HepG2 (cell line): ENCODE results near the gene DPH7. TPM values are rescaled to one million over a fixed set of nuclear protein-coding genes. Genes with fewer than 3 reads are reported as not detected.
A peak's percentile ranks its signal among the peaks of the same experiment; 100 is the strongest.

Source experiments
- BCL6 ChIP-seq: IDR thresholded peaks from 2 replicates; pipeline ENCODE4 v1.6.1; 2016; ENCODE audit warnings: missing genetic modification reagents, missing compliant biosample characterization
- EZH2 ChIP-seq: conservative IDR thresholded peaks from 2 replicates; pipeline ENCODE4 v1.6.1; 2012; ENCODE audit warnings: mild to moderate bottlenecking, low read depth, low read length, moderate library complexity
- HOXA5 ChIP-seq: sonication (generic); formaldehyde crosslinking; IDR thresholded peaks from 2 replicates; pipeline ENCODE4 v1.4.0; 2020; ENCODE audit warnings: missing genetic modification reagents
- IRF2 ChIP-seq: IDR thresholded peaks from 2 replicates; pipeline ENCODE4 v1.6.1; 2018; ENCODE audit warnings: missing genetic modification reagents, missing compliant biosample characterization
- KDM5B ChIP-seq: sonication (generic); formaldehyde crosslinking; IDR thresholded peaks from 2 replicates; pipeline ENCODE4 v1.4.0; 2020; ENCODE audit warnings: missing genetic modification reagents, mild to moderate bottlenecking, borderline replicate concordance
- KLF11 ChIP-seq: IDR thresholded peaks from 2 replicates; pipeline ENCODE4 v1.6.1; 2016; ENCODE audit warnings: missing compliant biosample characterization
- MXD3 ChIP-seq: IDR thresholded peaks from 2 replicates; pipeline ENCODE4 v1.6.1; 2016; ENCODE audit warnings: mild to moderate bottlenecking, missing biosample characterization, missing genetic modification reagents
- NAIF1 ChIP-seq: sonication (generic); formaldehyde crosslinking; IDR thresholded peaks from 2 replicates; pipeline ENCODE4 v1.5.0; 2020; ENCODE audit warnings: mild to moderate bottlenecking, missing genetic modification reagents, borderline replicate concordance
- NKX3-1 ChIP-seq: sonication (generic); formaldehyde crosslinking; IDR thresholded peaks from 2 replicates; pipeline ENCODE4 v1.5.0; 2020; ENCODE audit warnings: missing genetic modification reagents
- RERE ChIP-seq: IDR thresholded peaks from 2 replicates; pipeline ENCODE4 v1.6.1; 2016; ENCODE audit warnings: low read depth, missing genetic modification reagents, missing compliant biosample characterization
- SKI ChIP-seq: fragments of 450-650 bp; IDR thresholded peaks from one replicate; pipeline ENCODE4 v1.6.1; 2018; ENCODE audit warnings: mild to moderate bottlenecking; ENCODE audit not compliant: partially characterized antibody
- SMC3 ChIP-seq: IDR thresholded peaks from 2 replicates; pipeline ENCODE4 v1.6.1; 2011; ENCODE audit warnings: low read length, improper control_type of control experiment
- TAF15 ChIP-seq: fragments of 200-400 bp; formaldehyde crosslinking; IDR thresholded peaks from one replicate; pipeline ENCODE4 v1.6.1; 2018; ENCODE audit warnings: mild to moderate bottlenecking, low read depth, low read length; ENCODE audit not compliant: poor library complexity, severe bottlenecking
- TARDBP ChIP-seq: sonication (generic); formaldehyde crosslinking; IDR thresholded peaks from 2 replicates; pipeline ENCODE4 v1.8.0; 2022; ENCODE audit warnings: mild to moderate bottlenecking, missing genetic modification reagents
- ZFAT ChIP-seq: sonication (generic); formaldehyde crosslinking; conservative IDR thresholded peaks from 2 replicates; pipeline ENCODE4 v1.8.1; 2023; ENCODE audit warnings: missing genetic modification reagents, inconsistent platforms
- ZFYVE20 ChIP-seq: sonication (generic); formaldehyde crosslinking; IDR thresholded peaks from 2 replicates; pipeline ENCODE4 v1.8.0; 2023; ENCODE audit warnings: low read depth, mild to moderate bottlenecking, moderate library complexity, missing genetic modification reagents, borderline replicate concordance
- ZNF280D ChIP-seq: sonication (generic); formaldehyde crosslinking; IDR thresholded peaks from 2 replicates; pipeline ENCODE4 v1.5.1; 2020; ENCODE audit warnings: mild to moderate bottlenecking, missing genetic modification reagents
- ZNF354B ChIP-seq: sonication (generic); formaldehyde crosslinking; IDR thresholded peaks from 2 replicates; pipeline ENCODE4 v1.8.0; 2022; ENCODE audit warnings: mild to moderate bottlenecking, missing genetic modification reagents
- ZNF496 ChIP-seq: sonication (generic); formaldehyde crosslinking; IDR thresholded peaks from 2 replicates; pipeline ENCODE4 v1.8.1; 2023; ENCODE audit warnings: mild to moderate bottlenecking, moderate library complexity, missing genetic modification reagents; ENCODE audit not compliant: insufficient replicate concordance
- polyA plus RNA-seq, 8 experiments: library from polyadenylated mRNA; depleted of rRNA in 3 of 8; stranded (reverse) in 7 of 8; unstranded in 1 of 8; fragments of >200 nt; fragmentation: Illumina TruSeq in 4 of 8; extraction: Trizol in 4 of 8; gene quantifications; 2 replicates each; pipeline versions ENCODE4 v1.2.1 to v1.2.3, GENCODE V29; 2011 to 2016; ENCODE audit warnings: low read depth in 4 of 8, missing spikeins in 1 of 8, mixed read lengths in 1 of 8; ENCODE audit not compliant: insufficient read depth in 1 of 8
- total RNA-seq, 5 experiments: library from RNA; depleted of rRNA; stranded (reverse); fragments of >200 nt; fragmentation: Illumina TruSeq; extraction: Trizol; gene quantifications; 2 replicates each; pipeline ENCODE4 v1.2.3, GENCODE V29; 2016; ENCODE audit warnings: low read depth in 1 of 5
- TF ChIP-seq, protein P1 (sequence below): sonication (generic); formaldehyde crosslinking; IDR thresholded peaks from 2 replicates; pipeline ENCODE4 v1.4.0; 2020; ENCODE audit warnings: missing genetic modification reagents

The DPH7 gene
- total and polyA plus RNA-seq, 2 of the 13 experiments (the other 11 are each of a cell fraction or from before 2014, with no cell fraction given): 27.6 to 31.6 TPM

GRCh38 chr9:137578518-137579258 is at the start of gene DPH7 (continued):
- no peak for TF ChIP-seq EZH2
- TF ChIP-seq IRF2: peak; percentile 84
- TF ChIP-seq TAF15: no peak
- no peak for TF ChIP-seq ZFYVE20 (CRISPR knock-in tag)
- TF ChIP-seq ZFAT (CRISPR knock-in tag): peak; percentile 56; the same call in 1 of the 2 replicates
- TF ChIP-seq KLF11: no peak
- peak; percentile 82; the same call in 1 of the 2 replicates for TF ChIP-seq KDM5B (CRISPR knock-in tag)
- no peak for TF ChIP-seq HOXA5 (CRISPR knock-in tag)
- no peak for TF ChIP-seq ZNF280D (CRISPR knock-in tag)
- TF ChIP-seq NKX3-1 (CRISPR knock-in tag): peak; percentile 63; the same call in 1 of the 2 replicates
- TF ChIP-seq MXD3 (CRISPR knock-in tag): peak; percentile 83
- peak; percentile 54 for TF ChIP-seq SKI
- TF ChIP-seq ZNF496 (CRISPR knock-in tag): no peak
- no peak for TF ChIP-seq ZNF354B (CRISPR knock-in tag)
- TF ChIP-seq TARDBP: peak; percentile 69
- 0 out of 2 replicates have a peak, but pooled peaks have one; percentile 15 for TF ChIP-seq RERE (CRISPR knock-in tag)
- TF ChIP-seq SMC3: no peak; the same call in 1 of the 2 replicates
- peak; percentile 29; the same call in 1 of the 2 replicates for TF ChIP-seq BCL6 (CRISPR knock-in tag)
- TF ChIP-seq, protein P1, sequence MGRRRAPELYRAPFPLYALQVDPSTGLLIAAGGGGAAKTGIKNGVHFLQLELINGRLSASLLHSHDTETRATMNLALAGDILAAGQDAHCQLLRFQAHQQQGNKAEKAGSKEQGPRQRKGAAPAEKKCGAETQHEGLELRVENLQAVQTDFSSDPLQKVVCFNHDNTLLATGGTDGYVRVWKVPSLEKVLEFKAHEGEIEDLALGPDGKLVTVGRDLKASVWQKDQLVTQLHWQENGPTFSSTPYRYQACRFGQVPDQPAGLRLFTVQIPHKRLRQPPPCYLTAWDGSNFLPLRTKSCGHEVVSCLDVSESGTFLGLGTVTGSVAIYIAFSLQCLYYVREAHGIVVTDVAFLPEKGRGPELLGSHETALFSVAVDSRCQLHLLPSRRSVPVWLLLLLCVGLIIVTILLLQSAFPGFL (CRISPR knock-in tag): no peak
- TF ChIP-seq NAIF1 (CRISPR knock-in tag): no peak
